SK-N-SH treated with all-trans-retinoic acid at 6 μM for 48 hours (cell line): ENCODE measurements around the gene PARD3.

ENCODE experiments used
- ATAC-seq: fragments of 200-7000 bp; cut with Tn5 transposase; 3 replicates; pipeline ENCODE4 v1.9.1; 2020; ENCODE audit warnings: mild to moderate bottlenecking, moderate library complexity
- ARNTL ChIP-seq: fragments of 450-650 bp; formaldehyde crosslinking; IDR thresholded peaks from 2 replicates; pipeline ENCODE4 v1.5.0; 2020; ENCODE audit warnings: low read depth, mild to moderate bottlenecking, moderate library complexity, borderline replicate concordance
- BACH2 ChIP-seq: fragments of 250-450 bp; sonication (Bioruptor Pico); IDR thresholded peaks from 2 replicates; pipeline ENCODE4 v1.9.0; 2021; ENCODE audit warnings: mild to moderate bottlenecking, borderline replicate concordance
- CSDC2 ChIP-seq: fragments of 250-450 bp; sonication (Bioruptor Pico); IDR thresholded peaks from 2 replicates; pipeline ENCODE4 v1.5.0; 2020; ENCODE audit warnings: mild to moderate bottlenecking, moderate library complexity
- ESRRG ChIP-seq: fragments of 250-450 bp; sonication (Bioruptor Pico); IDR thresholded peaks from 2 replicates; pipeline ENCODE4 v1.6.1; 2021; ENCODE audit warnings: mild to moderate bottlenecking
- GLIS3 ChIP-seq: fragments of 250-450 bp; sonication (Bioruptor Pico); IDR thresholded peaks from 2 replicates; pipeline ENCODE4 v1.5.0; 2020; ENCODE audit warnings: mild to moderate bottlenecking, moderate library complexity
- ISL1 ChIP-seq: fragments of 250-450 bp; sonication (Bioruptor Pico); IDR thresholded peaks from 2 replicates; pipeline ENCODE4 v2.1.2; 2022; ENCODE audit warnings: mild to moderate bottlenecking, moderate library complexity
- OSR1 ChIP-seq: fragments of 250-450 bp; sonication (Bioruptor Pico); IDR thresholded peaks from 2 replicates; pipeline ENCODE4 v1.8.0; 2022; ENCODE audit warnings: moderate library complexity, mild to moderate bottlenecking, inconsistent platforms
- POU6F1 ChIP-seq: fragments of 250-450 bp; sonication (Bioruptor Pico); IDR thresholded peaks from 2 replicates; pipeline ENCODE4 v1.8.0; 2021; ENCODE audit warnings: low read depth, mild to moderate bottlenecking, moderate library complexity, borderline replicate concordance
- PPARA ChIP-seq: fragments of 250-450 bp; sonication (Bioruptor Pico); IDR thresholded peaks from 2 replicates; pipeline ENCODE4 v1.5.0; 2020; ENCODE audit warnings: mild to moderate bottlenecking, borderline replicate concordance
- SNAI2 ChIP-seq: fragments of 250-450 bp; sonication (Bioruptor Pico); IDR thresholded peaks from 2 replicates; pipeline ENCODE4 v1.5.0; 2020; ENCODE audit warnings: mild to moderate bottlenecking, moderate library complexity
- TCF4 ChIP-seq: fragments of 250-450 bp; sonication (Bioruptor Pico); IDR thresholded peaks from 2 replicates; pipeline ENCODE4 v1.8.0; 2021; ENCODE audit warnings: mild to moderate bottlenecking, moderate library complexity, borderline replicate concordance
- TOX ChIP-seq: fragments of 250-450 bp; sonication (Bioruptor Pico); IDR thresholded peaks from 2 replicates; pipeline ENCODE4 v1.8.0; 2021; ENCODE audit warnings: mild to moderate bottlenecking, moderate library complexity, borderline replicate concordance
- ZC3H10 ChIP-seq: fragments of 250-450 bp; sonication (Bioruptor Pico); IDR thresholded peaks from 2 replicates; pipeline ENCODE4 v1.5.1; 2021; ENCODE audit warnings: mild to moderate bottlenecking, moderate library complexity
- ZFP3 ChIP-seq: fragments of 250-450 bp; sonication (Bioruptor Pico); IDR thresholded peaks from 2 replicates; pipeline ENCODE4 v1.5.0; 2020; ENCODE audit warnings: mild to moderate bottlenecking, moderate library complexity
- ZNF565 ChIP-seq: fragments of 450-650 bp; formaldehyde crosslinking; conservative IDR thresholded peaks from 2 replicates; pipeline ENCODE4 v1.5.0; 2020; ENCODE audit warnings: low read depth, mild to moderate bottlenecking, moderate library complexity
- ZNF70 ChIP-seq: fragments of 450-650 bp; formaldehyde crosslinking; IDR thresholded peaks from 2 replicates; pipeline ENCODE4 v1.5.0; 2020; ENCODE audit warnings: mild to moderate bottlenecking, moderate library complexity
- ZNF8 ChIP-seq: fragments of 450-650 bp; formaldehyde crosslinking; IDR thresholded peaks from 2 replicates; pipeline ENCODE4 v1.5.0; 2020; ENCODE audit warnings: mild to moderate bottlenecking, moderate library complexity
- TF ChIP-seq, protein P1 (sequence below): fragments of 250-450 bp; sonication (Bioruptor Pico); IDR thresholded peaks from 2 replicates; pipeline ENCODE4 v1.8.0; 2020; ENCODE audit warnings: mild to moderate bottlenecking, moderate library complexity, borderline replicate concordance
- TF ChIP-seq, protein P2 (sequence below): fragments of 250-450 bp; sonication (Bioruptor Pico); IDR thresholded peaks from 2 replicates; pipeline ENCODE4 v1.5.1; 2021; ENCODE audit warnings: mild to moderate bottlenecking, moderate library complexity
- TF ChIP-seq, protein P3 (sequence below): fragments of 250-450 bp; sonication (Bioruptor Pico); IDR thresholded peaks from 2 replicates; pipeline ENCODE4 v1.5.0; 2020; ENCODE audit warnings: mild to moderate bottlenecking, moderate library complexity

Gene PARD3

GRCh38 chr10:34281661-34282582 is 533.2 kb downstream of the PARD3 start:
- no peak for ATAC-seq
- TF ChIP-seq ESRRG (no peak), ZNF8 (CRISPR knock-in tag) (no peak), TCF4 (CRISPR knock-in tag) (no peak), GLIS3 (no peak), ARNTL (CRISPR knock-in tag) (no peak), ISL1 (no peak), OSR1 (CRISPR knock-in tag) (no peak), PPARA (CRISPR knock-in tag) (no peak), POU6F1 (CRISPR knock-in tag) (no peak), ZFP3 (CRISPR knock-in tag) (no peak), ZNF565 (no peak), ZNF70 (CRISPR knock-in tag) (no peak), BACH2 (no peak)
- TF ChIP-seq, protein P1, sequence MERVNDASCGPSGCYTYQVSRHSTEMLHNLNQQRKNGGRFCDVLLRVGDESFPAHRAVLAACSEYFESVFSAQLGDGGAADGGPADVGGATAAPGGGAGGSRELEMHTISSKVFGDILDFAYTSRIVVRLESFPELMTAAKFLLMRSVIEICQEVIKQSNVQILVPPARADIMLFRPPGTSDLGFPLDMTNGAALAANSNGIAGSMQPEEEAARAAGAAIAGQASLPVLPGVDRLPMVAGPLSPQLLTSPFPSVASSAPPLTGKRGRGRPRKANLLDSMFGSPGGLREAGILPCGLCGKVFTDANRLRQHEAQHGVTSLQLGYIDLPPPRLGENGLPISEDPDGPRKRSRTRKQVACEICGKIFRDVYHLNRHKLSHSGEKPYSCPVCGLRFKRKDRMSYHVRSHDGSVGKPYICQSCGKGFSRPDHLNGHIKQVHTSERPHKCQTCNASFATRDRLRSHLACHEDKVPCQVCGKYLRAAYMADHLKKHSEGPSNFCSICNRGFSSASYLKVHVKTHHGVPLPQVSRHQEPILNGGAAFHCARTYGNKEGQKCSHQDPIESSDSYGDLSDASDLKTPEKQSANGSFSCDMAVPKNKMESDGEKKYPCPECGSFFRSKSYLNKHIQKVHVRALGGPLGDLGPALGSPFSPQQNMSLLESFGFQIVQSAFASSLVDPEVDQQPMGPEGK (CRISPR knock-in tag): no peak
- TF ChIP-seq, protein P2, sequence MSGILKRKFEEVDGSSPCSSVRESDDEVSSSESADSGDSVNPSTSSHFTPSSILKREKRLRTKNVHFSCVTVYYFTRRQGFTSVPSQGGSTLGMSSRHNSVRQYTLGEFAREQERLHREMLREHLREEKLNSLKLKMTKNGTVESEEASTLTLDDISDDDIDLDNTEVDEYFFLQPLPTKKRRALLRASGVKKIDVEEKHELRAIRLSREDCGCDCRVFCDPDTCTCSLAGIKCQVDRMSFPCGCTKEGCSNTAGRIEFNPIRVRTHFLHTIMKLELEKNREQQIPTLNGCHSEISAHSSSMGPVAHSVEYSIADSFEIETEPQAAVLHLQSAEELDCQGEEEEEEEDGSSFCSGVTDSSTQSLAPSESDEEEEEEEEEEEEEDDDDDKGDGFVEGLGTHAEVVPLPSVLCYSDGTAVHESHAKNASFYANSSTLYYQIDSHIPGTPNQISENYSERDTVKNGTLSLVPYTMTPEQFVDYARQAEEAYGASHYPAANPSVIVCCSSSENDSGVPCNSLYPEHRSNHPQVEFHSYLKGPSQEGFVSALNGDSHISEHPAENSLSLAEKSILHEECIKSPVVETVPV (CRISPR knock-in tag): no peak

DNA sequence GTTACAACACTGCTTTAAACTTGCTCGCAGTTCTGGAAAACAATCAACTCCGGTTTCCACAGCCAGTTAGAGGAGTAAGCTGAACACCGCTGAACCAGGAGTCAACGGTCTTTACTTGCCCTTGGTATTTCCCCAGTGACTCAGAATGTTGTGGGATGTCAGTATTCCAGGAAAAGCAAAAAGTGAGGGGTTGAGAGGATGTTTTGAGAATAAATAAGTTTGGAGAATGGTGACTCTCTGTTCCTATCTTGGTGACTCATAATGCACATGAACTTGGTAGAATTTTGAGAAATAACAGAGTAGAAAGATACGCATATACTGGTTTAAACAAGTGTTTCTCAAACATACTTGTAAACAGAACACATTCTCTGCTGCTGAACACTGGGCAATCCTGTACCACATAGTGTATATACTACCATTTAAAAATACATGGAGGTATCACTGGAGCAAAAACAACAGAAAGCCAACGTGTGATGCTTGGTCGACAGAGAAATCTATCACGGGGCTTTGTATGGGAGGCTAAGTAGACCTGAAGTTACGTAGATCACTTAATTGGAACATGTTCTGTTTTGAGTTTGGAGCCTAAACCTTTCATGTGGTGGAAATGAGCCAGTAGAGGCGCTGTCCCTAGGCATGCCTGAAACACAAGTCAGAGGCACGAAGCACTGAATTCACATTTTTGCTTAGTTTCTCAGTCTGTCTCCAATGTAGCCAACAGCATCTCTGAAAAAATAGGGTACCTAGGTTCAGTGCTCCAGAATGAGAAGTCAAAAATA is 534.3 kb downstream of the PARD3 start:
- TF ChIP-seq ARNTL (CRISPR knock-in tag) (no peak), GLIS3 (no peak), ZNF565 (no peak), TOX (0 out of 2 replicates have a peak, but pooled peaks have one; percentile 33), TCF4 (CRISPR knock-in tag) (no peak), ZFP3 (CRISPR knock-in tag) (peak; percentile 30; the same call in 1 of the 2 replicates)
- TF ChIP-seq, protein P1 (CRISPR knock-in tag): no peak
- peak; percentile 97 for ATAC-seq

DNA sequence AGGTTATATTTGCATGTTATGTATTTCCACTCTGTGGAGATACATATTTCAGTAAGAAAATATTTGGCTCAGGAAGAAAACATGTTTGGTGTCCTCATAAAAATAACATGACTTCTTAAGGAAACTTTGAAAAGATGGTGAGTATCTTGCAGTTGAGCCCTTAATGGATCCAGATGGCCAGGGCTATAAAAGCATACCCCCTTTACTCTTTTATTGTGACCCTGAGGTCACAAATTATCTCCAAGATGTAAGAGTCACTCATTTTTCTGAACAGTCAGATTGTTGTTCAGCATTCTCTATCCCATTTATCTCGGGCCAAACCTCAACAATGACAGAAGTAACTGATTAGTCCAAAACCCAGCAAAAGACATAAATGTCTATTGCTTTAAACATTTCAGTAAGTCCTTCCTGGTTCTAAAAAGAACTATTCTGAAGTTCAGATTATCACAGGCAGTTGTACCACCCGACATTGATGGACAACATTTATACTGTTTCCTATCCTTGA is 539.4 kb downstream of the PARD3 start:
- no peak for TF ChIP-seq ZNF565
- TF ChIP-seq, protein P3, sequence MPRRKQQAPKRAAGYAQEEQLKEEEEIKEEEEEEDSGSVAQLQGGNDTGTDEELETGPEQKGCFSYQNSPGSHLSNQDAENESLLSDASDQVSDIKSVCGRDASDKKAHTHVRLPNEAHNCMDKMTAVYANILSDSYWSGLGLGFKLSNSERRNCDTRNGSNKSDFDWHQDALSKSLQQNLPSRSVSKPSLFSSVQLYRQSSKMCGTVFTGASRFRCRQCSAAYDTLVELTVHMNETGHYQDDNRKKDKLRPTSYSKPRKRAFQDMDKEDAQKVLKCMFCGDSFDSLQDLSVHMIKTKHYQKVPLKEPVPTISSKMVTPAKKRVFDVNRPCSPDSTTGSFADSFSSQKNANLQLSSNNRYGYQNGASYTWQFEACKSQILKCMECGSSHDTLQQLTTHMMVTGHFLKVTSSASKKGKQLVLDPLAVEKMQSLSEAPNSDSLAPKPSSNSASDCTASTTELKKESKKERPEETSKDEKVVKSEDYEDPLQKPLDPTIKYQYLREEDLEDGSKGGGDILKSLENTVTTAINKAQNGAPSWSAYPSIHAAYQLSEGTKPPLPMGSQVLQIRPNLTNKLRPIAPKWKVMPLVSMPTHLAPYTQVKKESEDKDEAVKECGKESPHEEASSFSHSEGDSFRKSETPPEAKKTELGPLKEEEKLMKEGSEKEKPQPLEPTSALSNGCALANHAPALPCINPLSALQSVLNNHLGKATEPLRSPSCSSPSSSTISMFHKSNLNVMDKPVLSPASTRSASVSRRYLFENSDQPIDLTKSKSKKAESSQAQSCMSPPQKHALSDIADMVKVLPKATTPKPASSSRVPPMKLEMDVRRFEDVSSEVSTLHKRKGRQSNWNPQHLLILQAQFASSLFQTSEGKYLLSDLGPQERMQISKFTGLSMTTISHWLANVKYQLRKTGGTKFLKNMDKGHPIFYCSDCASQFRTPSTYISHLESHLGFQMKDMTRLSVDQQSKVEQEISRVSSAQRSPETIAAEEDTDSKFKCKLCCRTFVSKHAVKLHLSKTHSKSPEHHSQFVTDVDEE (CRISPR knock-in tag): no peak
- TF ChIP-seq GLIS3: no peak
- no peak for TF ChIP-seq SNAI2 (CRISPR knock-in tag)
- TF ChIP-seq, protein P2 (CRISPR knock-in tag): no peak
- no peak for TF ChIP-seq TOX
- TF ChIP-seq POU6F1 (CRISPR knock-in tag): no peak
- TF ChIP-seq BACH2: no peak
- TF ChIP-seq ZC3H10 (CRISPR knock-in tag): no peak
- TF ChIP-seq ZNF70 (CRISPR knock-in tag): no peak
- TF ChIP-seq CSDC2: no peak
- no peak for TF ChIP-seq ZNF8 (CRISPR knock-in tag)

More for the DNA sequence above, 539.4 kb downstream of the PARD3 start:
- ATAC-seq: no peak
